Transverse colon (tissue), 4 donors: ENCODE results near the gene BTG4.

Source experiments
- CTCF ChIP-seq, 5 experiments: fragments of 200-600 bp in 3 of 5; fragments of 450-650 bp in 2 of 5; sonication (generic) in 3 of 5; IDR thresholded peaks; 1 replicate in 2 of 5; 2 replicates in 3 of 5; pipeline ENCODE4 v1.5.1; 2016 to 2017; ENCODE audit warnings: antibody characterized with exemption in 5 of 5, inconsistent platforms in 3 of 5, mild to moderate bottlenecking in 2 of 5, moderate library complexity in 1 of 5
- EP300 ChIP-seq: sonication (generic); formaldehyde crosslinking; IDR thresholded peaks from one replicate; pipeline ENCODE4 v1.6.1; 2017; ENCODE audit warnings: antibody characterized with exemption, low read depth
- POLR2AphosphoS5 ChIP-seq, 3 donors: sonication (generic); formaldehyde crosslinking; IDR thresholded peaks; one replicate each; pipeline ENCODE4 v1.6.1; 2016; ENCODE audit warnings: antibody characterized with exemption in 3 of 3

DNA sequence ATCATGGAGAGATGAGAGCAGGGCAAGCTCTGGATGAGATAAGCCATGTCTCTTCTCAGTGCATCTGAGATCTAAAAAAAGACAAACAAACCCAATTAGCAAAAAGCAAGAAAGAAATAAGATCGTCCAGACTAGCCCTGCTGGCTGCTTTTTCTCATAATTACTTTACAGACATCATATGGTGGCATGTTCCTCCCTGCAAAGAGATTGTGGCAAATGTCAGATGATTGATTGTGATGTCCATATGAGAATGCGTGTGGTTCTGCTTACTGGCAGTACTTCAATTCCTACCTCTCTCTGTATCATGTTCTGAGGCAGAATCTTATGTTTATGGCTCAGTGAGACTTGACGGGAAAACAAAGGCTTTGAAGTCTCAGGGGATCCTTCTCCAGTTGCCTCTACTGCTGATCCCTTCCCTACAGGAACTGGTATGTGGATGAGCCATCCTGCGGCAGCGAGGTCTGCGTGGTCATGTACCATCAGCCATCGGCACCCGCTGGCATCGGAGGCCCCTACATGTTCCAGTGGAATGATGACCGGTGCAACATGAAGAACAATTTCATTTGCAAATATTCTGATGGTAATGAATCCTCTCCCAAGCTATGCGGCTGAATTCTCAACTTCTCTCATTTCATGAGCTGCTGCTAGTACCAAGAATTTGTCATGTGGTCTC, 37.1 kb upstream of the BTG4 start:
- TF ChIP-seq EP300, result no peak
- no peak for TF ChIP-seq CTCF (IDR thresholded peaks at IDR 0.05)
- no peak for TF ChIP-seq POLR2AphosphoS5 (IDR thresholded peaks at IDR 0.05)
